Neutrophil (primary cell): ENCODE results near the gene OR1S1.
"Not testable (repeated sequence)": the region's sequence is repeated elsewhere in the genome, so short reads cannot be mapped to it uniquely, and the experiment has no call there.

Experiments
- H3K27ac ChIP-seq: fragments of 200-600 bp; sonication (generic); 2 replicates; pipeline ENCODE4 v1.5.1; 2016; ENCODE audit warnings: mild to moderate bottlenecking, moderate library complexity
- H3K27me3 ChIP-seq: fragments of 200-600 bp; sonication (generic); 2 replicates; pipeline ENCODE4 v1.6.0; 2016; ENCODE audit warnings: mild to moderate bottlenecking
- H3K36me3 ChIP-seq: fragments of 200-600 bp; sonication (generic); 2 replicates; pipeline ENCODE4 v1.5.1; 2017
- H3K4me1 ChIP-seq, 2 experiments: fragments of 200-600 bp in 1 of 2; sonication (generic) in 1 of 2; 1 replicate in 1 of 2; 2 replicates in 1 of 2; pipeline versions ENCODE4 v1.5.1 to v1.6.1; 2013 to 2016; ENCODE audit warnings: low read depth in 1 of 2, low read length in 1 of 2, mild to moderate bottlenecking in 1 of 2, moderate library complexity in 1 of 2; ENCODE audit not compliant: control insufficient read depth in 1 of 2, insufficient read depth in 1 of 2
- H3K4me3 ChIP-seq, 2 experiments: fragments of 200-600 bp in 1 of 2; sonication (generic) in 1 of 2; 1 replicate in 1 of 2; 2 replicates in 1 of 2; pipeline ENCODE4 v1.5.1; 2013 to 2016; ENCODE audit warnings: low read depth in 1 of 2, low read length in 1 of 2, mild to moderate bottlenecking in 1 of 2, moderate library complexity in 1 of 2
- H3K9me3 ChIP-seq: fragments of 200-600 bp; sonication (generic); 2 replicates; pipeline ENCODE4 v1.5.1; 2016
- TF ChIP-seq, protein P1 (sequence below): fragments of 200-600 bp; sonication (generic); IDR thresholded peaks from 2 replicates; pipeline ENCODE4 v1.5.1; 2016; ENCODE audit warnings: antibody characterized with exemption

Gene OR1S1

DNA sequence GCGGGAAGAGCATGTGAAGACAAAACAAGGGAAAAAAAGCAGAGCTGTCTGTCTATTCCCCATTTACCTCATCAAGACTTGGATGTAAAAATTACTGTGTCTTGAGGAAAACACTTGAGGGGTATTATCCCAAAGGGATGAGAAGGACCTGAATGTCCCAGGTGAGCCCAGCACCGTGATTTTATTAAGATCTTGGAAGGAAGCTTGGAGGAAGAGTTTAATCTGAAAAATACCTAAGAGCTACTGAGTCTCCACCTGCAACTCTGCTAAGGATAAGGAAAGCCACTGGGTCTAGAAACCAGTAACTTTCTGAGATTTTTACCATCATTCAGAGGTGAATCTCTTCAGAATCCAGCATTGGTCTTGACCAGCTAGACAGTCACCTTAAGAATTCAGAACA, at the start of gene OR1S1:
TSS of gene OR1S1 (plus strand) at position 301 of the 400 bp plus-strand sequence.
- H3K4me1 ChIP-seq, H3K4me3 ChIP-seq, H3K27me3 ChIP-seq, H3K27ac ChIP-seq, H3K36me3 ChIP-seq, H3K9me3 ChIP-seq: not testable (repeated sequence)

DNA sequence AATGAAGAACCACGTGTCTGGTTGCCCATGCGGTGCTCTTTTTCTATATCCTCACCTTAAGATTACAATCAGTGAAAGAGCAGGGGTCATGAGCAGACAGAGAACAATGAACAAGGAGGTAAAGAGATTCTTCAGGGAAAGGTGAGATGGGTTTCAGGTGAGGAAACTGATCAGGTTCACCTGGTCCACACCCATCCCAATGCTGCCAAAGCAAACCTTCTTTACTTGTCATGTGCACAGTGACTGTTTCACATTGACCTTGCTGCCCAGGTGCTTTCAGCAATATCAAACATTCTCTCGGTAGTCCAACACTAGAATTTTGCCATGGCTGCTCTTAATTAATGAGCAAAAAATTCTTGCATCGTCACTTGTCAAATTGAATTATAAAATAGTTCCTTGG, 48.1 kb upstream of the OR1S1 start:
- TF ChIP-seq, protein P1, sequence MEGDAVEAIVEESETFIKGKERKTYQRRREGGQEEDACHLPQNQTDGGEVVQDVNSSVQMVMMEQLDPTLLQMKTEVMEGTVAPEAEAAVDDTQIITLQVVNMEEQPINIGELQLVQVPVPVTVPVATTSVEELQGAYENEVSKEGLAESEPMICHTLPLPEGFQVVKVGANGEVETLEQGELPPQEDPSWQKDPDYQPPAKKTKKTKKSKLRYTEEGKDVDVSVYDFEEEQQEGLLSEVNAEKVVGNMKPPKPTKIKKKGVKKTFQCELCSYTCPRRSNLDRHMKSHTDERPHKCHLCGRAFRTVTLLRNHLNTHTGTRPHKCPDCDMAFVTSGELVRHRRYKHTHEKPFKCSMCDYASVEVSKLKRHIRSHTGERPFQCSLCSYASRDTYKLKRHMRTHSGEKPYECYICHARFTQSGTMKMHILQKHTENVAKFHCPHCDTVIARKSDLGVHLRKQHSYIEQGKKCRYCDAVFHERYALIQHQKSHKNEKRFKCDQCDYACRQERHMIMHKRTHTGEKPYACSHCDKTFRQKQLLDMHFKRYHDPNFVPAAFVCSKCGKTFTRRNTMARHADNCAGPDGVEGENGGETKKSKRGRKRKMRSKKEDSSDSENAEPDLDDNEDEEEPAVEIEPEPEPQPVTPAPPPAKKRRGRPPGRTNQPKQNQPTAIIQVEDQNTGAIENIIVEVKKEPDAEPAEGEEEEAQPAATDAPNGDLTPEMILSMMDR, result no peak
- Histone ChIP-seq H3K4me3 (no peak overlapping the region), H3K27me3 (no peaks in the 10 kb centered on the region), H3K4me1 (no peaks in the 10 kb centered on the region), H3K27ac (no peak overlapping the region), H3K36me3 (no peaks in the 10 kb centered on the region), H3K9me3 (no peaks in the 10 kb centered on the region)

DNA sequence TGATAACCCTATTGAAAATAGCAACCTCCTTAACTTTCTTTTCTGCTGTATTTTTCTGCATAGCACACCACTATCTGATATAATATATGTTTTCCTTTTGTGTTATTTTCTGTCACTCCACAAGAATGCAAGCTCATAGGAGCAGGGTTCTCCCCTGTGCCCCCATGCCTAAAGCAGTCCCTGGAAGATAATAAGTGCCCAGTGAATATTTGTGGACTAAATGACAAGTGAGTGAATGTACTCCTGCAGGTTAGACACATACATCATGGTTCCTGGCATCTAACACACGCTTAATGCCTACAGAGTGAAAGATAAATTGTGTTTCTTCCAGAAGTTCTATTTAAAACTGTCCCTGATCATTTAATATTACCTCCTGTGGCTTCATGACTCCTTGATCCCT, 47.5 kb upstream of the OR1S1 start:
- Histone ChIP-seq H3K4me3 (no peak overlapping the region), H3K9me3 (no peaks in the 10 kb centered on the region), H3K4me1 (no peaks in the 10 kb centered on the region), H3K27ac (no peak overlapping the region), H3K36me3 (no peaks in the 10 kb centered on the region), H3K27me3 (no peaks in the 10 kb centered on the region)
- TF ChIP-seq, protein P1, result no peak

DNA sequence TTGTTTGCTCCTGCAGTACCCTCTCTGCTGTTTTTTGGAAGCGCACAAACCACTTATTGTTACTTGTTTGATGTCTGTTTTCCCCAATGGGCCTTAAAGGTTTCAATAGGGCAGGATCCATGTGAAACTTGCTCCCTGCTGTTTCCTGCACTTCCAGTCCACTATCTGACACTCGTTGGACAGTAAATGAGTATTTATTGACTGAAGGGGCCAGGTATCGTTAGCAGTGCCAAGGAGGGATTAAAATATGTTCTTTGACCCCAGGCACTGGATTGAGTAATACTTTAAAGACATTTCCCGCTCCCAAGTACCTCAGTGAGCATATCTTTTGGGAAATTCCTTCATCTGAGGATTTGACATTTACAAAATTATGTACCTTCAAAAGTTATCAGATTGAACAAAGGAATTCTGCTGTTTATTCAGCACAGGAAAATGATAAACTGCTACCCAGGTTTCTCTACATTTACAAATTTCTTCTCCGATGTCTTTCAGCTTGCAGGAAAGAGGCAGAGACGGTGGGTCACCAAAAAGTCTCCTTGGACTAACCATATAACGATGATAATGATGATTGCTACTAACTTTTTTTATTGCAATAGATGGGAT, 46.9 kb upstream of the OR1S1 start:
- Histone ChIP-seq H3K27me3 (no peaks in the 10 kb centered on the region), H3K27ac (no peak overlapping the region), H3K9me3 (no peaks in the 10 kb centered on the region), H3K36me3 (no peaks in the 10 kb centered on the region), H3K4me1 (no peaks in the 10 kb centered on the region), H3K4me3 (no peak overlapping the region)
- TF ChIP-seq, protein P1, result no peak

DNA sequence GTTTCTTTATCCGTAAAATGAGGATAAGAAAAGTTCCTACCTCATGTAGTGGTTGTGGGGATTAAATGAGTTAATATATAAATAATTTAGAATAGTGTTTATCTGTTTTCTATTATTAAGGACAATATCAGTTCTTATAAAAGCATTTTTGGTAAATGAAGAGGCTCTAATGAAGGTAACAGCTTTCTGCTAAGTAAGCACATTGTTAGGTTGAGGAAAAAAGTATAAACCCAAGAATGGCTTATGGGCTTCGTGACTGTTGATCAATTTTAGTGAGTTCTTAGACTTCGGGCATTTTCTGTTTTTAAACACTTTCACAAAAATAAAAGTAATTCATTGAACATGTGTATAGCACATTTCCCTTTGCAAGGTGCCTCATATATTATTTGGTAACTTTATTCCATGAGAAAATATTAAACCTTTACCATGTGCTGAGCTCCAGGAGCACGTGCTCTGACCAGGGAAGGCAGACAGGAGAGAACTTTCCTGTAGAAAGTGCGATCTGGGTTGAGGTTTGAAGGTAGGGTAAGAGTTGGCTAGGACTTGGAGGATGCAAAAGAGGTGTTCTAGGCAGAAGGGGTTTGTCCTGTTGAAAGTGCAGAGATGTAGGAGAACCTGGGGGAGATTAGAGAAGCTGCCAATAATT, 35.0 kb upstream of the OR1S1 start:
- Histone ChIP-seq H3K4me1 (no peaks in the 10 kb centered on the region), H3K9me3 (no peaks in the 10 kb centered on the region), H3K36me3 (no peaks in the 10 kb centered on the region), H3K27me3 (no peaks in the 10 kb centered on the region), H3K4me3 (no peak overlapping the region), H3K27ac (no peak overlapping the region)
- TF ChIP-seq, protein P1, result no peak

DNA sequence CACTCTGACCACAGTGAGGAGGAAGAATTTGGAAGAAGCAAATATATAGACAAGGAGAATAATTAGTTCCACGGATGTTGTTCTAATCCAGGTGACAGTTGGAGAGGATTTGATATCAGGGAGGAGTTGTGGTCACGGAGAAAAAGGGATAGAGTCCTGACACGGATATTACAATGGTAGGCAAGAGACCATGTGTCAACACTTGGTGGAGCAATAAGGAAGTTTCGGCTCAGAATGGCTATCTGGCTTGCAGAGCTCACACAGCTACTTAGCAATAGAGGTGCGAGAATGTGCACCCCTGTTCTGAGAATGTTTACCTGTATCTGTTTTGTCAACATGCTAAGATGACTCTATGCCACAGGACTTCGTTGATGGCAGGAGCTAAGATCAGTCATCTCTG, 34.1 kb upstream of the OR1S1 start:
- TF ChIP-seq, protein P1, result no peak
- Histone ChIP-seq H3K4me3 (no peak overlapping the region), H3K36me3 (no peaks in the 10 kb centered on the region), H3K27me3 (no peaks in the 10 kb centered on the region), H3K4me1 (no peaks in the 10 kb centered on the region), H3K27ac (no peak overlapping the region), H3K9me3 (no peaks in the 10 kb centered on the region)
